Skeletal muscle satellite cell (primary cell): ENCODE data around the gene UGP2.

ENCODE experiments used
- H3K27me3 ChIP-seq: 2 replicates; pipeline ENCODE4 v1.7.0; 2013; ENCODE audit warnings: low read length; ENCODE audit not compliant: control insufficient read depth, insufficient read depth
- H3K36me3 ChIP-seq: 2 replicates; pipeline ENCODE4 v1.7.0; 2013; ENCODE audit warnings: mild to moderate bottlenecking, control low read depth, low read length; ENCODE audit not compliant: insufficient read depth
- H3K4me1 ChIP-seq: 2 replicates; pipeline ENCODE4 v1.7.0; 2013; ENCODE audit warnings: low read length; ENCODE audit not compliant: control insufficient read depth, insufficient read depth
- H3K4me2 ChIP-seq: 2 replicates; pipeline ENCODE4 v1.7.0; 2013; ENCODE audit warnings: mild to moderate bottlenecking, low read length
- H3K4me3 ChIP-seq: 2 replicates; pipeline ENCODE4 v1.7.0; 2013; ENCODE audit warnings: low read length
- H3K9ac ChIP-seq: 2 replicates; pipeline ENCODE4 v1.7.0; 2013; ENCODE audit warnings: mild to moderate bottlenecking, low read depth, low read length, moderate library complexity
- H3K9me3 ChIP-seq: replicated peaks from 2 replicates; pipeline ENCODE4 v1.7.0; 2013; ENCODE audit warnings: mild to moderate bottlenecking, control low read depth, low read length

The UGP2 gene

DNA sequence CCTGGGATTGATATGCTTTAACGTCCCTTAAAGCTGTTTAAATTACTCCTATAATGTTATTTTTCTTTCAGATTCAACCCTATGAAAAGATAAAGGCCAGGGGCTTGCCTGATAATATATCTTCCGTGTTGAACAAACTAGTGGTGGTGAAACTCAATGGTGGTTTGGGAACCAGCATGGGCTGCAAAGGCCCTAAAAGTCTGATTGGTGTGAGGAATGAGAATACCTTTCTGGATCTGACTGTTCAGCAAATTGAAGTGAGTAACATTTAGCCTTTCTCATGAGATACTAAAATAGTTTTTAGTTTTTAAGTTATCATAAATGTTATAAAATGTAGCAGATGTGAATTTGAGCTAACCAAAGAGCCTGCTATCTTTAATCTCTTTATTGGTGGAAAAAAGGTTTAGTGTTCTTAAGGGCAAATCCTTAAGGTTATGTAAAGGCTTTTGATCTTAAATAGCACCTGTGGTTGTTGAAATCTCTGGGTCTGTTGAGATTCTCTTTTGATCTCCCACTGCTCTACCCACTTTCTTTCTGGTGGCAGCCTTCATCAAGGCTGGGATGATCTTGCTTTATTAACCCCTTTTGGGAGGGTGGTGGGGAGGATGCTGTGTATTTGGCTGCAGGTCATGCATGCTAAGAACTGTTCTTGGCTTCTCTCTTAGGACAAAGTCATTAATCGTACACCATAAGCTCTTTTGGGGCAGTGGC is 40.9 kb downstream of the UGP2 start:
- Histone ChIP-seq H3K4me2 (no peak overlapping the region), H3K36me3 (peaks cover 75% of the 10 kb centered on the region)

DNA sequence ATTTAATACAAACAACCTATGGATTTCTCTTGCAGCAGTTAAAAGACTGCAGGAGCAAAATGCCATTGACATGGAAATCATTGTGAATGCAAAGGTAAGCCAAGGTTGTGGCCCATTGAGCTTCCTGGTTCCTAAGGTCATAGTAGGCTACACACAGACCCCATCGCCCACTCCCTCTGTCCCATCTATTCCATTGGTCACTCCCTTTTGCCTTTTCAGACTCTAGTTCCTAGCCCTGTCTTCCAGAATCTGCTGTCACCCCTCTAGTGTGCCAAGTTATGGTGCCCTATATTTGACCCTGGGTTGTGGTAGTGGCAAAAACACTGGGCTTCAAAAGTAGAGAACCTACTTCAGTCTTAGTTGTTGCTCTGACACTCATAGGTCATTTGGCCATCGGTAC is 44.7 kb downstream of the UGP2 start:
- Histone ChIP-seq H3K4me1 (no peaks in the 10 kb centered on the region), H3K36me3 (peaks cover 94% of the 10 kb centered on the region), H3K9ac (no peak overlapping the region), H3K27me3 (no peaks in the 10 kb centered on the region), H3K4me3 (no peak overlapping the region), H3K9me3 (no peaks in the 10 kb centered on the region), H3K4me2 (no peak overlapping the region)

More for the DNA sequence above, 40.9 kb downstream of the UGP2 start:
- no peaks in the 10 kb centered on the region for H3K27me3 ChIP-seq
- H3K9ac ChIP-seq = no peak overlapping the region
- no peaks in the 10 kb centered on the region for H3K4me1 ChIP-seq
- no peak overlapping the region for H3K4me3 ChIP-seq
- H3K9me3 ChIP-seq = no peaks in the 10 kb centered on the region

DNA sequence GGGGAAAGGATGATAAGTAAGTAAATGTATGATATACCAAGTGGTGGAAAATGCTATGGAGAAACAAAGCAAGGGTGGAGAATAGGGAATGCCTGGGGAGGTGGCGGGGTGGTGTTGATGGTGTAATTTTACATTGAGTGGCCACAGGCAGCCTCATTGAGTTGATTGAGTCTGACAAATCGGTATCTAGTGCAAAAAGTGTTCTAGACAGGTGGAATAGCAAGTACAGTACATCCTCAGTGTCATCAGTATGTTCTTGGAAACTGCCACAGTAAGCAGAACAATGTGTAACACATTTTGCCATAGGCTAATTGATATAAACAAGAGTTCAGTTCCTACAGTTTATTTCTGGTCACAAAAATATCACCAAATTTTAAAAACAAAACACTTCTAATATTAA is 46.4 kb downstream of the UGP2 start:
- H3K4me1 ChIP-seq = no peaks in the 10 kb centered on the region
- H3K36me3 ChIP-seq = peaks cover 97% of the 10 kb centered on the region

DNA sequence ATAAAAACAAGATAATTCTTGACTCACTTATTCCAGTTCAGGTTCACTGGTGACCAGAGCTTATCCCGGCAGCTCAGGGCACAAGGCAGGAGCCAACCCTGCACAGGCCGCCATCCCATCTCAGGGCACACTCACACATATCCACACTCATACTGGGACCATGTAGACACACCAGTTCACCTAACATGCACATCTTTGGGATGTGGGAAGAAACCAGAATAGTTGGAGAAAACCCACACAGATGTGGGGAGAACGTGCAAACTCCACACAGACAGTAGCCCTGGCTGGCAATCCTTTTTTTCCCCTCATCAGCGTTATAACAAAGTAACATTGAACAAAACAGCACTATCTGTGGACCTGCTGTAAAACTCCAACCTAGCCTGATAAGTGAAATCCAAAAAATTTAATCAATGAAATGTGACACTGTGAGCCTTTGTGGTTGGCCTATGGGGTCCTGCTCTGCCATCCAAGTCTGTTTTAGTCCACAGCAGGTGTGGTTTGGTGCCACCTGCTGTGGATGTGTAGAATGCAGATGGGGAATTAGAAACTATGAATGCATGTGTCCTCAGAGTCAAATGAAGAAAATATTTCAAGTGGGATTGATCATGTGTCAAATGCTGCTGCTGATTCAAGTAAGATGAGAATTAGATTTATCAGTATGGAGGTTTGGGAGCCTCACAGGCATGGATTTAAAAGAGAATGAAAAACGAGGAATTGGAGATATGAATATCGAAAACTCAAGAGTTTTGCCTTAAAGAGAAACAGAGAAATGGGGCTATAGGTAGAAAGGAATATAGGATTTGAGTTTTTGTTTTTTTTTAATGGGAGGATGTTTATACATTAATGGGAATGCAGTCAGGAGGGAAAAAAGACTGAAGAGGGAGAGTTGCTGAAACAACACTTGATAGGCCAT is 47.0 kb downstream of the UGP2 start:
- Histone ChIP-seq H3K9ac (no peak overlapping the region), H3K4me2 (no peak overlapping the region), H3K4me1 (no peaks in the 10 kb centered on the region), H3K27me3 (no peaks in the 10 kb centered on the region), H3K36me3 (peaks cover 96% of the 10 kb centered on the region), H3K9me3 (no peaks in the 10 kb centered on the region), H3K4me3 (no peak overlapping the region)

More for the DNA sequence above, 46.4 kb downstream of the UGP2 start:
- no peak overlapping the region for H3K4me3 ChIP-seq
- H3K9me3 ChIP-seq = no peaks in the 10 kb centered on the region
- no peak overlapping the region for H3K9ac ChIP-seq
- H3K4me2 ChIP-seq = no peak overlapping the region
- H3K27me3 ChIP-seq = no peaks in the 10 kb centered on the region

DNA sequence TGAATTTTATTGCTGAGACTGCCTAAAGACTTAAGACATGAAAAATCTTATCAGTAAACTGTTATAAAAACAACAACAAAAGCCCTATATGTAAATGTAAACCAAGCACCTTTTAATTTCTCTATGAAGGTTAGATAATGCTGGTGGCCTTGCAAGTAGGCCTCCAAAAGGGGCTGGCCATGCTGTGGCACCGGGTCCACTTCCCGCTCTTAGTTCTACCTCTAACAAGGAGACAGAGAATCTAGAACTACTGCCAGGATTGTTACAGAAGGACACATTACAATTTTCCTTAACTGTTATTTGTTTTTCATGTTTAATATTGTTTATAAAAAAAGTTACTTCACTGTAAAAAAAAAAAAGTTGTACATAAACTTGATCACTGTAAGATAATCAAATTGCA is 49.0 kb downstream of the UGP2 start:
- Histone ChIP-seq H3K9me3 (no peaks in the 10 kb centered on the region), H3K4me2 (no peak overlapping the region), H3K36me3 (peaks cover 89% of the 10 kb centered on the region), H3K4me3 (no peak overlapping the region), H3K4me1 (no peaks in the 10 kb centered on the region), H3K27me3 (no peaks in the 10 kb centered on the region), H3K9ac (no peak overlapping the region)

DNA sequence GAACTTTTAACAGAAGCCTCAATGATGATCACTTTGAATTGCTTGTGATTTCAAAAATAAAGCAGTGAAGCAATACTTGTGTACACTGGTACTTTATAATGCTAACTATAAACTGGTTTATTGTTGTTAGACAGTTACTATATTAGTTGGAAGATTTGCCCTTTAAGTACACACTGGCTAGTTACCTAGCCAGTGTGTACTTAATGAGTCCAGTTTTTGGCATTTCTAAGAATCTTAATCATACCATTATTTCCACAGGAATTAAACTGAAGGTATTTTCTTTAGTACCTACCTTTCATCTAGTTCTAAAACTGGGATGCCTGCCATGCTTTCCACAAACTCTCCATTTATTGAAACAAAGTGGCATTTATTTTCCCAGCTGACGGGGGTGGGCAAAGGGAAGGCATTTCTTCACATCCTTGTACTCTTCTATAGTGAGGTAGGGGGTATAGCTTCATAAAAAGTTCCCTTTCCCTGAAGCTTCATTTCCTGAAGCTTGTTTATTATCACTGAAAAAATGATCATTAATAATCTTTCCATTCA is 49.9 kb downstream of the UGP2 start:
- Histone ChIP-seq H3K9ac (no peak overlapping the region), H3K9me3 (no peaks in the 10 kb centered on the region), H3K4me3 (no peak overlapping the region), H3K27me3 (no peaks in the 10 kb centered on the region), H3K4me1 (no peaks in the 10 kb centered on the region), H3K36me3 (peaks cover 84% of the 10 kb centered on the region), H3K4me2 (no peak overlapping the region)

DNA sequence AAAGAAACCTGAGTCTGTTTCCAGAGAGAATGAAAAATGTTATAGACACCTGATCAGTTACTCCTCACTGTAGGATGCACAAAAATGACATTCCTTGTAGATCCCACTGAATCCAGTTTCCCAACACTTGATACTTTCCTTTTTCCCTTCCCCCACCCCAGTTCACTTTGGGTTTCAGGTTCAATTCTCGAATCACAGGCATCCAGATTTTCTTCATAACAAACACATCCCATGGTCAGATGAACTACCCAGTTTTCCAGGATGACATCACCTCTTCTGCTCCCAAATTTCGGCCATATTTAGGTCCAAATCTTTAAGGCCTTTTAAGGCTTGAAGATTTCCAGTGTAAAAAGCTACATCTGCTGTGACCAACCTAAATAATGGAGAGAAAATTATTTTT is 51.5 kb downstream of the UGP2 start:
- Histone ChIP-seq H3K9me3 (no peaks in the 10 kb centered on the region), H3K27me3 (no peaks in the 10 kb centered on the region), H3K4me1 (no peaks in the 10 kb centered on the region), H3K9ac (no peak overlapping the region), H3K4me2 (no peak overlapping the region), H3K4me3 (no peak overlapping the region), H3K36me3 (peaks cover 84% of the 10 kb centered on the region)

DNA sequence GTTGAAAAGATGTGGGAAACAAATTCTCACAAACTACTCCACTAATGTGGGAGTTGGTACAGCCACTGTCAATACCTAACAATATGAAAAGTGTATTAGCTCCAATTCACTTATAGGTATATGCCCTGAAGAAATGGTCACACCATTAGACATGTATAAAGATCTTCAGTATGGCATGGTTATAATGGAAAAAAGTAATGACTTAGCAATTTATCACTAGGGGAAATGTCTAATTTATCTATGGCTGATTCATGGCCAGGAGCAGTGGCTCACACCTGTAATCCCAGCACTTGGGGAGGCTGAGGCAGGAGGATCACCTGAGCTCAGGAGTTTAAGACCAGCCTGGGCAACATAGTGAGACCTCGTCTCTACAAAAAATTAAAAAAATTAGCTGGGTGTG is 52.5 kb downstream of the UGP2 start:
- Histone ChIP-seq H3K36me3 (peaks cover 82% of the 10 kb centered on the region), H3K4me1 (no peaks in the 10 kb centered on the region), H3K4me2 (no peak overlapping the region)

DNA sequence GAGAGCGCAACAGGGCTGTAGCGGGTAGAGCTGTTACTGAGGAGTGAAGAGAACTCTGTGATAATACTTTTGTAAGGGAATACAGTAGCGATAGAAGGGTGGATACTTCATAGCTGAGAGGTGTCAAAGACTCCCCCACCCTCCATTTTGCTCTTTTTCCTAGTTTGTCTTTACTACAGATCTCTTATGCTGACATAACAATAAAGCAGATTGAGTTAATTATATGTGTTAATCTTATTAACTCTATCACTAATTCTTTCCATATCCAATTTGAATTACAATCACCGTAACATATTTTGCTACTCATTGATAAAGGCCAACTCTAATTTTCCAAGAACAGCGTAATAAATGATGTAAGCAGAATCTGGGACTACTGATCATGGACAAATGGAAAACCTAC is 57.1 kb downstream of the UGP2 start:
- H3K4me2 ChIP-seq = no peak overlapping the region
- peaks cover 15% of the 10 kb centered on the region for H3K9me3 ChIP-seq
- no peak overlapping the region for H3K4me3 ChIP-seq
- H3K9ac ChIP-seq = no peak overlapping the region
- no peaks in the 10 kb centered on the region for H3K4me1 ChIP-seq
- H3K27me3 ChIP-seq = no peaks in the 10 kb centered on the region
- peaks cover 60% of the 10 kb centered on the region for H3K36me3 ChIP-seq

More for the DNA sequence above, 52.5 kb downstream of the UGP2 start:
- Histone ChIP-seq H3K9ac (no peak overlapping the region), H3K27me3 (no peaks in the 10 kb centered on the region), H3K4me3 (no peak overlapping the region), H3K9me3 (no peaks in the 10 kb centered on the region)

DNA sequence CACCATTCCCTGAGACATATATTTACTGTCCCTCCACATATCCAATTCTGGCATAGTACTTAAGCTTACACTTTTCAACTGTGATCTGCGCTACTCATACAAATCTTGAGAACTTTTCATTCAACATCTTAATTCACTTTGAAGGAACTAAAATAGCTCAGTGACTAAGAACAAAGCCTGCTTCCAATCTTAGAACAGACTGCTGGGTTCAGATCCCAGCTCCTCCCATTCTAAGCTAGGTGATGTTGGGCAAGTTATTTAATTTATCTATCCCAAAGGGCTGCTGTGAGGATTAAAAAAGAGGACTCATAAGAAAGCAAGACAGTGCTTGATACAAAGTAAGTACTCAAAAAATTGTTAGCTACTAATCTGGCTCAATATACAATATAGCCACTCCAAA is 57.9 kb downstream of the UGP2 start:
- Histone ChIP-seq H3K4me3 (no peak overlapping the region), H3K9ac (no peak overlapping the region), H3K27me3 (no peaks in the 10 kb centered on the region), H3K4me1 (no peaks in the 10 kb centered on the region), H3K4me2 (no peak overlapping the region), H3K9me3 (peaks cover 15% of the 10 kb centered on the region), H3K36me3 (peaks cover 52% of the 10 kb centered on the region)

DNA sequence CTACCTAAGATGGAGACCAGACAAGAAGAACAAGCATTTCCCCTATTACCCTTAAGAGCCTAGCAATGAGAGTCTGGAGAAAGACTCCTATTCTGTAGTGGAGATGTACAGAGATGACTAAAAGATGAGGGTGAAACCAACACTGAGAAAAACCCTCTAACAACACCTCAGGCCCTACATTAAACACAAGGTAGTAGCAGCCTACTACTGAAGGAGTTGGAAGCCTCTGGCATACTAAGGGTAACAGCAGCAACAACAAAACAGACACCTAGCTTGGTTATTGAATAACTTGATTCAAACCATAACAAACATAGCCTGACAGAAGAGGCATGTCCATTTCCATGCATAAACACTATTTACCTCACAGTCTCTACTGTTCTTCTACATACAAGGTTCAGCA is 60.5 kb downstream of the UGP2 start:
- Histone ChIP-seq H3K36me3 (peaks cover 45% of the 10 kb centered on the region), H3K4me1 (no peaks in the 10 kb centered on the region), H3K4me2 (no peak overlapping the region), H3K4me3 (no peak overlapping the region), H3K9me3 (peaks cover 15% of the 10 kb centered on the region), H3K9ac (no peak overlapping the region), H3K27me3 (no peaks in the 10 kb centered on the region)
